NCI-H526 treated with DMSO at 0.1 percent for 48 hours (cell line): ENCODE results near the gene KAT2B.
A peak's percentile ranks its signal among the peaks of the same experiment; 100 is the strongest.

Experiments used
- DNase-seq: peaks from one replicate; lab custom pipeline; 2025; lab: John Stamatoyannopoulos, UW

KAT2B gene

GRCh38 chr3:20147361-20147760, 107.1 kb downstream of the KAT2B start:
- no peak for DNase-seq

- DNase-seq = no peak
Observed at GRCh38 chr3:20148466-20148865, 108.2 kb downstream of the KAT2B start.

DNA sequence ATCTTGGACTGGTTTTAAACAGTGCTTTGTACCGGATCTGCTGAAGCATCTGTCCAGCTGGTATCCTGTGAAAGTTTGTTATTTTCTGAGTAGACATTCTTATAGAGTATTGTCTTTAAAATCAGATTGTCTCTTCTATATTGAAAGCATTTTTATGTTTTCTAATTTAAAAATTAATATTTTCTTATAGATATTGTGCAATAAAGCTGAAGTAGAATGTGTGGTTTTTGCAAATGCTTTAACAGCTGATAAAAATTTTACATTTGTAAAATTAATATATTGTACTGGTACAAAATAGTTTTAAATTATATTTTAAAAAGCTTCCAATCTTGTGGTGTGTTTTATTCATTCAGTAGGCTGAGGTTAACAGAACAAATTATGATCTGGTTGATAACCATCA, 113.8 kb downstream of the KAT2B start:
- no peak for DNase-seq

- DNase-seq = no peak
Observed at GRCh38 chr3:20154928-20155327, 114.7 kb downstream of the KAT2B start.

- no peak for DNase-seq
Observed at GRCh38 chr3:20160230-20160629, 120.0 kb downstream of the KAT2B start.

DNA sequence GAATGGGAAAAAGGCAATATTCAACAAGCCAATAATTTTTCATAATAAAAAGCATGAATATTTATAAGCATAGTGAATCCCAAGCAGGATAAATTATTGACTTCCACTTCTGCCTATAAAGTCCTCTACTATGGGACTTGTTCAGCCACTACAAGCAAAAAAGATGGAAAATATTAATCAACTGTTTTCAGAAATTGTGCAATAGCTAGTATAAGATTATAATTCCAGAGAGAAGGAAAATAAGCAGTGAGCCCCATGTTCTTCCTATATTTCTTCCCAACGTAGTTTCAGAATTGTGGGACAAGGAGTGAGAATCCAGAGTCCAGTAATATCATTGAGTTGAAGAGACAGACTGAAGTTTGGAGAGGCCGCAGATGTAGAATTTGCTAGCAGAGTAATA, 121.5 kb downstream of the KAT2B start:
- no peak for DNase-seq

DNA sequence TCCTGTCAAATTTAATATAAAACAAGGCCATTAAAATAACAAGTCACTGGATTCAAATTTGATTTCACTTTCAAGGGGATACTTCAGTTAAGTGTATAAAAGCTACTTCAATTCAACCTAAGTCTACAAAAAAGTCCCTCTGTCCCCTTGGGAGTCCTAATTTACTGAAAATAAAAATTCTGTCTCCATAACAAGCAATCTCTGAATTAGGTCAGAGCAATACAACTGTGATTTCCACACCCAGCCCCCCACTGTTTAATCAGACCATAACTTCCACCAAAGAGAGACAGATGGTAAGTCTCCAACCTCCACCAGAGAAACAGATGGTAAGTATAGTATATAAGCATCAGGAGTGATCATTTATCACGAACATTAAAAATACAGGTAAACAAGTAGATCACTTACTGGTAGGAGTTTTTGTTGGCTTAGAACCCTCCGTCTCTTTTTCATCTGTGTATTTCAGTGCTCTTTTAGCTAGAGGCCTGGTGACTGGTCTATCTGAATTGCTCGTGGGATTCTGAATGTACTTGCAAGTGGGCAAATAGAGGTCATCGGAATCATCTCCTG, 133.7 kb downstream of the KAT2B start:
- DNase-seq = no peak

DNA sequence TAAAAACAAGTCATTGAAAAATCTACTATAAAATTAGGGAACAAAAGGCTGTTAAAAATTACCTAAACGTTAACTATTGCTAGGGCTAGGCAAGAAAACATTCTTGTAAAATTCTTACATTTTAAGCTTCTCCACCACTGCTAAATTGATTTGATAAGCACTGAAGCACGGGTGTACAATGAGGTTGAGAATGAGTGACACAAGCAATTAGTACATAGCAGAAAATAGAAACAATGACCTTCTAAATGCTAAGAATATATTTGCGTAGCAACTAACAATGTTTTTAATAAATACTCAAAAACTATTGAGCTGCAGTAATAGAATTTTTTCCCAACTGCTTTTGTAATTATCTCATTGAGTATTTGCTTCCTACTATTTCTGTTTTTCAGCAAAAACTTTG, 141.0 kb downstream of the KAT2B start:
- no peak for DNase-seq

- DNase-seq = no peak
Observed at GRCh38 chr3:20182206-20182605, 142.0 kb downstream of the KAT2B start.

GRCh38 chr3:20185331-20185678, 145.1 kb downstream of the KAT2B start:
- DNase-seq = no peak

DNA sequence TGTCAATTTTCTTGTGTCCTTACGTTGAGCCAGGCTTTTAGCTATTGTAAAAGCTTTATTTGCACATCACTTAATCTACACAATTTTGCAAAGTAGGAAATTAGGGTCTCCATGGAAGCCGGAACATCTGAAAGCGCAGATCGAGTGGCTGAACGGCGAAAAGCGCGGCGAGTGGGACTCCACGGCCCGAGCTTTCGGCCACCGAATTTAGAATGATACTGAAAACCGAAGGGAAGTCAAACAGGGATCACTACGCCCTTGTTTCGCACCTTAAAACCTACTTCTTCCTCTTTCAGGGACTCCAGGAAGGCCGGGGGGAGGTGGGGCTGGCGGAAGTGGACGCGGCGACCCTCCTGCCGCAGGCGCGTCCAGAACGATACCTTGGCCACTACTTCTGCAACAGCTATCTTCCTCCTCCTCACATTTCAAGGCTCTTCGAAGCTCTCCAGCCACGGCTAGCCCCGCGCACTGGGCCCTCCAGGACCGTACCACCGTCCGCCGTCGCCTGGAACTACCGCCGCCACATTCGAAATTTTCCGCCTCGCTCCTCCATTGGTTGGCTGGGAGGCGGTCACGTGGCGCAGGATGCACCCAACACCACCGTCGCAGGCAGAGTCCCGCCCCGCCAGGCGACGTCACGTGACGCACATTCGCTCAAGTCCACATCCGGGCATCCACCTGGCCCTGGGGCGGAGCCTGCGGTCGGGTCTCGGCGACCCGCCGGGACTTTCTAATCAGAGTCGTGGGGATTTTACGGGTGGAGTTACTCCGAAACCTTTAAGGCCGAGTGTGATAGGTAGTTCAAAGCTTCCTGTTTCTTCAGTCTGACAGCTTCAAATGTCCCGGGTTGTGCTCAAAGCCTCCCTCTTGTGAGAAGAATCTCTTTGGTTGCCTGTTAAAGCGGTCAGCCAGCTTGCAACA, 145.7 kb downstream of the KAT2B start, which contains the start of gene SGO1:
Gene SGO1, minus strand, starts transcription at position 528 of the 921 bp plus-strand sequence. CDS start 2,179 bp downstream, outside the sequence.
- DNase-seq = peak; percentile 95

DNA sequence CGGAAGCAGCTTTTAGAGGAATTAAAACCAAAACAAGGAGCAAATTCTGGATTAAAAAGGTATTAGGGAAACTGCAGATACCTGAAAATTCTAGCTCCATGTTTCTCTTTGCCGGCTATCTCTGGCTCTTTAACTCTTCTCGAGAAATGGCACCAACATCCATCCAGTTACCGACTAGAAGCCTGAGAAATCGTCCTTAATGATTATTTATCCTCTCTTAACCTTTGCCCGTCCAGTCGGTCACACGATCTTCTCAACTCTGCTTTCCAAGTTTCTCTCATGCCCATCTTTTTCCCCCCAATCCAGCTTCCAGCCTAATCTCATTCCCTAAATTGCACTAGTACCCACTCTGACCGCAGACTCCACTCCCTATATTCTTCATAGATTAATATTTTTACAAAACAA, 146.4 kb downstream of the KAT2B start:
- DNase-seq = no peak

DNA sequence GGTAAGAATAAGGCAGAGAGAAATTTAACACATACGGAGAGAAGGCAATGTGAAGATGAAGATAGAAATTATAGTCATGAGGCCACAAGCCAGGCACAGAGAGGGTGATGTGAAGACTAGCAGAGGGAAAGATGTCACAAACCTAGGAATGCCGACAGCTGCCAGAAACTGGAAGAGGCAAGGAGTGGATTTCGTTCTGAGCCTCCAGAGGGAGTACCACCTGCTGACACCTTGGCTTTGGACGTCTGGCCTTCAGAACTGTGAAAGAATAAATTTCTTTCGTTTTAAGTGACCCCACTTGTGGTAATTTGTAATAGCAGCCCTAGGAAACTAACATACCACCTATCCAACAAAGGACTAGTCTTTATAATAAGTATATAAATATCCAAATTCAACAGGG, 150.7 kb downstream of the KAT2B start:
- no peak for DNase-seq

- DNase-seq = no peak
Observed at GRCh38 chr3:20194793-20195460, 154.7 kb downstream of the KAT2B start.

- no peak for DNase-seq
Observed at GRCh38 chr3:20197775-20198174, 157.5 kb downstream of the KAT2B start.

GRCh38 chr3:20201143-20201542, 160.9 kb downstream of the KAT2B start:
- no peak for DNase-seq
